Measurements from ENCODE around the gene GDPD4.

DNA sequence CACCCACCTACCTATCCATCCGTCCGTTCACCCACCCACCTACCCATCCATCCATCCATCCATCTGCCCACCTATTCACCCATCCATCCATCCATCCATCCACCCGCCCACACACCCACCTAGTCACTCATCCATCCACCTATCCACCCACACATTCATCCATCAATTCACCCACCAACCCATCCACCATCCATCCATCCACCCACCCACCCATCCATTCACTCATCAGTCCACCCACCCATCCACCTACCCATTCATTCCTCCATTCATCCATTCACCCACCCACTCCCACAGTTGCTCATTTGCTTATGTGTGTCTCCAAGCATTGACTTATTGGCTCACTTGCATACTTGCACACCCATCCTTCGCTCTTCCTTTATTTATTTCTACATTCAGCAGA is 123.3 kb downstream of the GDPD4 start:
- TF ChIP-seq, protein P1, sequence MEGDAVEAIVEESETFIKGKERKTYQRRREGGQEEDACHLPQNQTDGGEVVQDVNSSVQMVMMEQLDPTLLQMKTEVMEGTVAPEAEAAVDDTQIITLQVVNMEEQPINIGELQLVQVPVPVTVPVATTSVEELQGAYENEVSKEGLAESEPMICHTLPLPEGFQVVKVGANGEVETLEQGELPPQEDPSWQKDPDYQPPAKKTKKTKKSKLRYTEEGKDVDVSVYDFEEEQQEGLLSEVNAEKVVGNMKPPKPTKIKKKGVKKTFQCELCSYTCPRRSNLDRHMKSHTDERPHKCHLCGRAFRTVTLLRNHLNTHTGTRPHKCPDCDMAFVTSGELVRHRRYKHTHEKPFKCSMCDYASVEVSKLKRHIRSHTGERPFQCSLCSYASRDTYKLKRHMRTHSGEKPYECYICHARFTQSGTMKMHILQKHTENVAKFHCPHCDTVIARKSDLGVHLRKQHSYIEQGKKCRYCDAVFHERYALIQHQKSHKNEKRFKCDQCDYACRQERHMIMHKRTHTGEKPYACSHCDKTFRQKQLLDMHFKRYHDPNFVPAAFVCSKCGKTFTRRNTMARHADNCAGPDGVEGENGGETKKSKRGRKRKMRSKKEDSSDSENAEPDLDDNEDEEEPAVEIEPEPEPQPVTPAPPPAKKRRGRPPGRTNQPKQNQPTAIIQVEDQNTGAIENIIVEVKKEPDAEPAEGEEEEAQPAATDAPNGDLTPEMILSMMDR (IDR thresholded peaks at IDR 0.05) = no peak
- TF ChIP-seq POLR2AphosphoS5 (IDR thresholded peaks at IDR 0.05) (no peak), POLR2A (IDR thresholded peaks at IDR 0.05; ENCODE audit: low read depth) (no peak)

All from esophagus muscularis mucosa (tissue), 3 donors.